ENCODE measurements around the gene HMCN1.

Gene HMCN1

GRCh38 chr1:185960422-185961321 lies 226.5 kb downstream of the HMCN1 start:
- no peaks in the 10 kb centered on the region for H3K4me1 ChIP-seq (ENCODE audit: control insufficient read depth, insufficient read depth, low read length)
- H3K9me3 ChIP-seq (ENCODE audit: control insufficient read depth, low read length), result no peaks in the 10 kb centered on the region
- no peak overlapping the region for H3K9ac ChIP-seq (ENCODE audit: low read length)
- H3K27me3 ChIP-seq (ENCODE audit: control insufficient read depth, insufficient read depth, low read length), result no peaks in the 10 kb centered on the region
- H3K36me3 ChIP-seq (ENCODE audit: control insufficient read depth, insufficient read depth, low read length), result no peaks in the 10 kb centered on the region
- no peak overlapping the region for H3K4me3 ChIP-seq (ENCODE audit: low read length)

- Histone ChIP-seq H3K9ac (ENCODE audit: low read length) (no peak overlapping the region), H3K9me3 (ENCODE audit: control insufficient read depth, low read length) (no peaks in the 10 kb centered on the region), H3K36me3 (ENCODE audit: control insufficient read depth, insufficient read depth, low read length) (no peaks in the 10 kb centered on the region), H3K4me3 (ENCODE audit: low read length) (no peak overlapping the region), H3K27me3 (ENCODE audit: control insufficient read depth, insufficient read depth, low read length) (no peaks in the 10 kb centered on the region), H3K4me1 (ENCODE audit: control insufficient read depth, insufficient read depth, low read length) (no peaks in the 10 kb centered on the region)
These were observed 227.5 kb downstream of the HMCN1 start for GRCh38 chr1:185961664-185962063.

GRCh38 chr1:185964946-185965345 lies 230.8 kb downstream of the HMCN1 start:
- Histone ChIP-seq H3K4me1 (ENCODE audit: control insufficient read depth, insufficient read depth, low read length) (no peaks in the 10 kb centered on the region), H3K9ac (ENCODE audit: low read length) (no peak overlapping the region), H3K4me3 (ENCODE audit: low read length) (no peak overlapping the region), H3K9me3 (ENCODE audit: control insufficient read depth, low read length) (no peaks in the 10 kb centered on the region), H3K27me3 (ENCODE audit: control insufficient read depth, insufficient read depth, low read length) (no peaks in the 10 kb centered on the region), H3K36me3 (ENCODE audit: control insufficient read depth, insufficient read depth, low read length) (no peaks in the 10 kb centered on the region)

- Histone ChIP-seq H3K36me3 (ENCODE audit: control insufficient read depth, insufficient read depth, low read length) (no peaks in the 10 kb centered on the region), H3K4me1 (ENCODE audit: control insufficient read depth, insufficient read depth, low read length) (no peaks in the 10 kb centered on the region), H3K9me3 (ENCODE audit: control insufficient read depth, low read length) (no peaks in the 10 kb centered on the region), H3K4me3 (ENCODE audit: low read length) (no peak overlapping the region), H3K9ac (ENCODE audit: low read length) (no peak overlapping the region), H3K27me3 (ENCODE audit: control insufficient read depth, insufficient read depth, low read length) (no peaks in the 10 kb centered on the region)
These were observed 231.7 kb downstream of the HMCN1 start for GRCh38 chr1:185965870-185966269.

GRCh38 chr1:185966471-185966870 lies 232.3 kb downstream of the HMCN1 start:
- Histone ChIP-seq H3K27me3 (ENCODE audit: control insufficient read depth, insufficient read depth, low read length) (no peaks in the 10 kb centered on the region), H3K4me1 (ENCODE audit: control insufficient read depth, insufficient read depth, low read length) (no peaks in the 10 kb centered on the region), H3K9me3 (ENCODE audit: control insufficient read depth, low read length) (no peaks in the 10 kb centered on the region), H3K36me3 (ENCODE audit: control insufficient read depth, insufficient read depth, low read length) (no peaks in the 10 kb centered on the region), H3K9ac (ENCODE audit: low read length) (no peak overlapping the region), H3K4me3 (ENCODE audit: low read length) (no peak overlapping the region)

GRCh38 chr1:185969028-185969427 lies 234.8 kb downstream of the HMCN1 start:
- H3K36me3 ChIP-seq (ENCODE audit: control insufficient read depth, insufficient read depth, low read length), result no peaks in the 10 kb centered on the region
- H3K4me3 ChIP-seq (ENCODE audit: low read length), result no peak overlapping the region
- H3K9me3 ChIP-seq (ENCODE audit: control insufficient read depth, low read length), result no peaks in the 10 kb centered on the region
- no peaks in the 10 kb centered on the region for H3K27me3 ChIP-seq (ENCODE audit: control insufficient read depth, insufficient read depth, low read length)
- no peak overlapping the region for H3K9ac ChIP-seq (ENCODE audit: low read length)
- no peaks in the 10 kb centered on the region for H3K4me1 ChIP-seq (ENCODE audit: control insufficient read depth, insufficient read depth, low read length)

GRCh38 chr1:185969524-185969991 lies 235.4 kb downstream of the HMCN1 start:
- Histone ChIP-seq H3K4me1 (ENCODE audit: control insufficient read depth, insufficient read depth, low read length) (no peaks in the 10 kb centered on the region), H3K9me3 (ENCODE audit: control insufficient read depth, low read length) (no peaks in the 10 kb centered on the region), H3K9ac (ENCODE audit: low read length) (no peak overlapping the region), H3K4me3 (ENCODE audit: low read length) (no peak overlapping the region), H3K36me3 (ENCODE audit: control insufficient read depth, insufficient read depth, low read length) (no peaks in the 10 kb centered on the region), H3K27me3 (ENCODE audit: control insufficient read depth, insufficient read depth, low read length) (no peaks in the 10 kb centered on the region)

GRCh38 chr1:185971688-185972087 lies 237.5 kb downstream of the HMCN1 start:
- Histone ChIP-seq H3K4me1 (ENCODE audit: control insufficient read depth, insufficient read depth, low read length) (no peaks in the 10 kb centered on the region), H3K9me3 (ENCODE audit: control insufficient read depth, low read length) (no peaks in the 10 kb centered on the region), H3K36me3 (ENCODE audit: control insufficient read depth, insufficient read depth, low read length) (no peaks in the 10 kb centered on the region), H3K4me3 (ENCODE audit: low read length) (no peak overlapping the region), H3K27me3 (ENCODE audit: control insufficient read depth, insufficient read depth, low read length) (no peaks in the 10 kb centered on the region), H3K9ac (ENCODE audit: low read length) (no peak overlapping the region)

- H3K9ac ChIP-seq (ENCODE audit: low read length), result no peak overlapping the region
- no peaks in the 10 kb centered on the region for H3K4me1 ChIP-seq (ENCODE audit: control insufficient read depth, insufficient read depth, low read length)
- H3K9me3 ChIP-seq (ENCODE audit: control insufficient read depth, low read length), result no peaks in the 10 kb centered on the region
- no peaks in the 10 kb centered on the region for H3K27me3 ChIP-seq (ENCODE audit: control insufficient read depth, insufficient read depth, low read length)
- no peak overlapping the region for H3K4me3 ChIP-seq (ENCODE audit: low read length)
- H3K36me3 ChIP-seq (ENCODE audit: control insufficient read depth, insufficient read depth, low read length), result no peaks in the 10 kb centered on the region
These were observed 238.1 kb downstream of the HMCN1 start for GRCh38 chr1:185972096-185972850.

GRCh38 chr1:185973645-185974044 lies 239.5 kb downstream of the HMCN1 start:
- Histone ChIP-seq H3K4me3 (ENCODE audit: low read length) (no peak overlapping the region), H3K27me3 (ENCODE audit: control insufficient read depth, insufficient read depth, low read length) (no peaks in the 10 kb centered on the region), H3K36me3 (ENCODE audit: control insufficient read depth, insufficient read depth, low read length) (no peaks in the 10 kb centered on the region), H3K4me1 (ENCODE audit: control insufficient read depth, insufficient read depth, low read length) (no peaks in the 10 kb centered on the region), H3K9me3 (ENCODE audit: control insufficient read depth, low read length) (no peaks in the 10 kb centered on the region), H3K9ac (ENCODE audit: low read length) (no peak overlapping the region)

- no peaks in the 10 kb centered on the region for H3K4me1 ChIP-seq (ENCODE audit: control insufficient read depth, insufficient read depth, low read length)
- no peaks in the 10 kb centered on the region for H3K9me3 ChIP-seq (ENCODE audit: control insufficient read depth, low read length)
- no peaks in the 10 kb centered on the region for H3K27me3 ChIP-seq (ENCODE audit: control insufficient read depth, insufficient read depth, low read length)
- no peak overlapping the region for H3K4me3 ChIP-seq (ENCODE audit: low read length)
- H3K9ac ChIP-seq (ENCODE audit: low read length), result no peak overlapping the region
- H3K36me3 ChIP-seq (ENCODE audit: control insufficient read depth, insufficient read depth, low read length), result no peaks in the 10 kb centered on the region
These were observed 240.4 kb downstream of the HMCN1 start for GRCh38 chr1:185974367-185975170.
